Panc1 (cell line): ENCODE measurements around the gene SPO11. TPM values are rescaled to one million over a fixed set of nuclear protein-coding genes. Genes with fewer than 3 reads are reported as not detected.

ENCODE experiments used
- ATAC-seq: fragments of 200-7000 bp; cut with Tn5 transposase; 2 replicates; pipeline ENCODE4 v1.9.1; 2020; ENCODE audit warnings: mild to moderate bottlenecking, moderate library complexity
- BruUV-seq: library from RNA; stranded (reverse); fragments of 400-500 nt; replicated peaks from 2 replicates; lab custom pipeline; 2021; lab: Mats Ljungman, UMichigan
- CTCF ChIA-PET: fragments of 300-600 bp; sonication (Branson Sonifier 250); formaldehyde crosslinking; loops from one replicate; lab custom pipeline; 2022; ENCODE audit warnings: antibody characterized with exemption; lab: Charles Lee
- POLR2A ChIA-PET: fragments of 300-600 bp; sonication (Branson Sonifier 250); formaldehyde crosslinking; loops from one replicate; lab custom pipeline; 2022; ENCODE audit warnings: antibody characterized with exemption; lab: Charles Lee
- DNase-seq: peaks from one replicate; pipeline ENCODE4 v3.0.0-alpha.2; 2010; ENCODE audit warnings: low read depth, low spot score
- H3K27ac ChIP-seq: 2 replicates; pipeline ENCODE4 v1.5.1; 2011; ENCODE audit warnings: mild to moderate bottlenecking, low read length, inconsistent platforms
- H3K27me3 ChIP-seq: fragments of 200-500 bp; sonication (Bioruptor generic); 2 replicates; pipeline ENCODE4 v1.6.0; 2014; ENCODE audit warnings: low read length, inconsistent platforms; ENCODE audit not compliant: control insufficient read depth, insufficient read depth
- H3K36me3 ChIP-seq: fragments of 200-500 bp; sonication (Bioruptor generic); 2 replicates; pipeline ENCODE4 v1.5.1; 2014; ENCODE audit warnings: inconsistent platforms, mild to moderate bottlenecking, low read length, moderate library complexity; ENCODE audit not compliant: control insufficient read depth, insufficient read depth
- H3K4me1 ChIP-seq: 2 replicates; pipeline ENCODE4 v1.5.1; 2011; ENCODE audit warnings: inconsistent platforms, mild to moderate bottlenecking, low read length, moderate library complexity; ENCODE audit not compliant: control insufficient read depth, insufficient read depth
- H3K4me3 ChIP-seq, 2 experiments: 2 replicates each; pipeline ENCODE4 v1.5.1; 2011 to 2012; ENCODE audit warnings: low read depth in 2 of 2, low read length in 2 of 2, mild to moderate bottlenecking in 2 of 2, inconsistent platforms in 1 of 2, moderate library complexity in 1 of 2
- H3K9me3 ChIP-seq: fragments of 200-500 bp; sonication (Bioruptor generic); 2 replicates; pipeline ENCODE4 v1.5.1; 2014; ENCODE audit warnings: low read depth, mild to moderate bottlenecking, inconsistent platforms, low read length, moderate library complexity; ENCODE audit not compliant: control insufficient read depth, insufficient read depth
- POLR2AphosphoS5 ChIP-seq: IDR thresholded peaks from 2 replicates; pipeline ENCODE4 v1.6.1; 2012; ENCODE audit warnings: mild to moderate bottlenecking, low read depth, low read length, moderate library complexity
- SIN3A ChIP-seq: IDR thresholded peaks from 2 replicates; pipeline ENCODE4 v1.6.1; 2012; ENCODE audit warnings: low read depth, mild to moderate bottlenecking, low read length, moderate library complexity, borderline replicate concordance; ENCODE audit not compliant: insufficient read depth
- TCF7L2 ChIP-seq: IDR thresholded peaks from 2 replicates; pipeline ENCODE4 v1.6.1; 2011; ENCODE audit warnings: mild to moderate bottlenecking, low read depth, low read length, inconsistent platforms
- in situ Hi-C: cut with HindIII; loops from 2 replicates; pipeline ENCODE4 v1.10.0; 2016; ENCODE audit warnings: low sequenced_read_pairs, low pct_unique_long_range_greater_than_20kb
- intact Hi-C: fragments of 100-400 bp; cut with micrococcal nuclease; formaldehyde crosslinking; loops from one replicate; pipeline ENCODE4 v1.10.0; 2022; ENCODE audit not compliant: unreplicated experiment
- total RNA-seq: library from RNA; stranded (reverse); gene quantifications from one replicate; pipeline ENCODE4 v1.2.1, GENCODE V29; 2021; ENCODE audit not compliant: unreplicated experiment
- TF ChIP-seq, protein P1 (sequence below): fragments of 450-650 bp; IDR thresholded peaks from 2 replicates; pipeline ENCODE4 v1.5.1; 2017; ENCODE audit warnings: mild to moderate bottlenecking
- TF ChIP-seq, protein P2 (sequence below), 2 experiments: IDR thresholded peaks; 2 replicates each; pipeline ENCODE4 v1.6.1; 2011 to 2012; ENCODE audit warnings: low read depth in 2 of 2, control low read depth in 1 of 2, low read length in 1 of 2, mild to moderate bottlenecking in 1 of 2, moderate library complexity in 1 of 2; ENCODE audit not compliant: insufficient read depth in 1 of 2

SPO11 gene
- total RNA-seq, 1 experiment from 2014 or later, result not detected

- peaks cover 5% of the 10 kb centered on the region for H3K27me3 ChIP-seq
- ATAC-seq, result no peak
- H3K9me3 ChIP-seq, result no peaks in the 10 kb centered on the region
- ChIA-PET POLR2A (no interaction called here), CTCF (no interaction called here)
- no peaks in the 10 kb centered on the region for H3K4me1 ChIP-seq
- in situ Hi-C loops, result no loop called here
- no TSS peak for BruUV-seq
- H3K4me3 ChIP-seq, result no peak overlapping the region
- no peak for DNase-seq
- no peak overlapping the region for H3K27ac ChIP-seq
- TF ChIP-seq SIN3A (no peak), POLR2AphosphoS5 (no peak)
- TF ChIP-seq, protein P1, sequence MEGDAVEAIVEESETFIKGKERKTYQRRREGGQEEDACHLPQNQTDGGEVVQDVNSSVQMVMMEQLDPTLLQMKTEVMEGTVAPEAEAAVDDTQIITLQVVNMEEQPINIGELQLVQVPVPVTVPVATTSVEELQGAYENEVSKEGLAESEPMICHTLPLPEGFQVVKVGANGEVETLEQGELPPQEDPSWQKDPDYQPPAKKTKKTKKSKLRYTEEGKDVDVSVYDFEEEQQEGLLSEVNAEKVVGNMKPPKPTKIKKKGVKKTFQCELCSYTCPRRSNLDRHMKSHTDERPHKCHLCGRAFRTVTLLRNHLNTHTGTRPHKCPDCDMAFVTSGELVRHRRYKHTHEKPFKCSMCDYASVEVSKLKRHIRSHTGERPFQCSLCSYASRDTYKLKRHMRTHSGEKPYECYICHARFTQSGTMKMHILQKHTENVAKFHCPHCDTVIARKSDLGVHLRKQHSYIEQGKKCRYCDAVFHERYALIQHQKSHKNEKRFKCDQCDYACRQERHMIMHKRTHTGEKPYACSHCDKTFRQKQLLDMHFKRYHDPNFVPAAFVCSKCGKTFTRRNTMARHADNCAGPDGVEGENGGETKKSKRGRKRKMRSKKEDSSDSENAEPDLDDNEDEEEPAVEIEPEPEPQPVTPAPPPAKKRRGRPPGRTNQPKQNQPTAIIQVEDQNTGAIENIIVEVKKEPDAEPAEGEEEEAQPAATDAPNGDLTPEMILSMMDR, result no peak
- no peaks in the 10 kb centered on the region for H3K36me3 ChIP-seq
- intact Hi-C loops, result no loop called here
Observed at GRCh38 chr20:57282670-57283361, 46.8 kb upstream of the SPO11 start.

- intact Hi-C loops, result no loop called here
- Histone ChIP-seq H3K36me3 (no peaks in the 10 kb centered on the region), H3K4me1 (no peaks in the 10 kb centered on the region), H3K27me3 (peaks cover 8% of the 10 kb centered on the region), H3K9me3 (no peaks in the 10 kb centered on the region), H3K27ac (no peak overlapping the region), H3K4me3 (no peak overlapping the region)
- POLR2A ChIA-PET, result no interaction called here
- CTCF ChIA-PET, result no interaction called here
- TF ChIP-seq SIN3A (no peak), POLR2AphosphoS5 (no peak), TCF7L2 (no peak)
- TF ChIP-seq, protein P1, result no peak
- TF ChIP-seq, protein P2, sequence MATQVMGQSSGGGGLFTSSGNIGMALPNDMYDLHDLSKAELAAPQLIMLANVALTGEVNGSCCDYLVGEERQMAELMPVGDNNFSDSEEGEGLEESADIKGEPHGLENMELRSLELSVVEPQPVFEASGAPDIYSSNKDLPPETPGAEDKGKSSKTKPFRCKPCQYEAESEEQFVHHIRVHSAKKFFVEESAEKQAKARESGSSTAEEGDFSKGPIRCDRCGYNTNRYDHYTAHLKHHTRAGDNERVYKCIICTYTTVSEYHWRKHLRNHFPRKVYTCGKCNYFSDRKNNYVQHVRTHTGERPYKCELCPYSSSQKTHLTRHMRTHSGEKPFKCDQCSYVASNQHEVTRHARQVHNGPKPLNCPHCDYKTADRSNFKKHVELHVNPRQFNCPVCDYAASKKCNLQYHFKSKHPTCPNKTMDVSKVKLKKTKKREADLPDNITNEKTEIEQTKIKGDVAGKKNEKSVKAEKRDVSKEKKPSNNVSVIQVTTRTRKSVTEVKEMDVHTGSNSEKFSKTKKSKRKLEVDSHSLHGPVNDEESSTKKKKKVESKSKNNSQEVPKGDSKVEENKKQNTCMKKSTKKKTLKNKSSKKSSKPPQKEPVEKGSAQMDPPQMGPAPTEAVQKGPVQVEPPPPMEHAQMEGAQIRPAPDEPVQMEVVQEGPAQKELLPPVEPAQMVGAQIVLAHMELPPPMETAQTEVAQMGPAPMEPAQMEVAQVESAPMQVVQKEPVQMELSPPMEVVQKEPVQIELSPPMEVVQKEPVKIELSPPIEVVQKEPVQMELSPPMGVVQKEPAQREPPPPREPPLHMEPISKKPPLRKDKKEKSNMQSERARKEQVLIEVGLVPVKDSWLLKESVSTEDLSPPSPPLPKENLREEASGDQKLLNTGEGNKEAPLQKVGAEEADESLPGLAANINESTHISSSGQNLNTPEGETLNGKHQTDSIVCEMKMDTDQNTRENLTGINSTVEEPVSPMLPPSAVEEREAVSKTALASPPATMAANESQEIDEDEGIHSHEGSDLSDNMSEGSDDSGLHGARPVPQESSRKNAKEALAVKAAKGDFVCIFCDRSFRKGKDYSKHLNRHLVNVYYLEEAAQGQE (IDR thresholded peaks at IDR 0.05; ENCODE audit: insufficient read depth in 1 of 2, low read depth in 2 of 2, low read length in 1 of 2), result no peak
- ATAC-seq (no peak), DNase-seq (no peak)
- in situ Hi-C loops, result no loop called here
- no TSS peak for BruUV-seq
Observed at GRCh38 chr20:57283860-57284259, 45.7 kb upstream of the SPO11 start.
